Loucy (cell line): Measurements from ENCODE around the gene SWI5.
A peak's percentile ranks its signal among the peaks of the same experiment; 100 is the strongest.

Source experiments
- H2AFZ ChIP-seq: fragments of 200-600 bp; sonication (generic); 2 replicates; pipeline ENCODE4 v1.6.0; 2016; ENCODE audit warnings: antibody characterized with exemption, mild to moderate bottlenecking, low read length, moderate library complexity
- H3F3A ChIP-seq: fragments of 200-600 bp; 2 replicates; pipeline ENCODE4 v1.6.0; 2016; ENCODE audit warnings: antibody characterized with exemption, low read depth, mild to moderate bottlenecking
- H3K27me3 ChIP-seq: fragments of 200-600 bp; sonication (generic); 2 replicates; pipeline ENCODE4 v1.6.1; 2014; ENCODE audit warnings: low read length, mild to moderate bottlenecking; ENCODE audit not compliant: insufficient read depth, poor library complexity, severe bottlenecking
- H3K36me3 ChIP-seq: fragments of 200-600 bp; sonication (generic); 2 replicates; pipeline ENCODE4 v1.6.1; 2016; ENCODE audit warnings: low read length; ENCODE audit not compliant: insufficient read depth
- H3K4me1 ChIP-seq: fragments of 200-600 bp; sonication (generic); 2 replicates; pipeline ENCODE4 v1.5.1; 2014; ENCODE audit warnings: low read length, mild to moderate bottlenecking; ENCODE audit not compliant: insufficient read depth, poor library complexity, severe bottlenecking
- H3K4me2 ChIP-seq: fragments of 200-600 bp; sonication (generic); 2 replicates; pipeline ENCODE4 v1.6.0; 2014; ENCODE audit warnings: antibody characterized with exemption, low read length, low read depth, mild to moderate bottlenecking; ENCODE audit not compliant: poor library complexity, severe bottlenecking
- H3K4me3 ChIP-seq: fragments of 200-600 bp; sonication (generic); 2 replicates; pipeline ENCODE4 v1.5.1; 2014; ENCODE audit warnings: low read length, mild to moderate bottlenecking, mixed read lengths; ENCODE audit not compliant: poor library complexity, severe bottlenecking
- H3K79me2 ChIP-seq: fragments of 200-600 bp; sonication (generic); 2 replicates; pipeline ENCODE4 v1.6.1; 2014; ENCODE audit warnings: low read length; ENCODE audit not compliant: insufficient read depth
- H3K9ac ChIP-seq: fragments of 200-600 bp; sonication (generic); 2 replicates; pipeline ENCODE4 v1.6.0; 2014; ENCODE audit warnings: mild to moderate bottlenecking, low read depth, low read length, moderate library complexity; ENCODE audit not compliant: poor library complexity, severe bottlenecking
- H3K9me2 ChIP-seq: fragments of 200-600 bp; sonication (generic); replicated peaks from 2 replicates; pipeline ENCODE4 v1.6.1; 2016; ENCODE audit warnings: low read depth, low read length, mixed read lengths
- H3K9me3 ChIP-seq: fragments of 200-600 bp; sonication (generic); 2 replicates; pipeline ENCODE4 v1.6.1; 2014; ENCODE audit warnings: mild to moderate bottlenecking, antibody characterized with exemption, low read length, low read depth; ENCODE audit not compliant: insufficient read depth
- H4K20me1 ChIP-seq: fragments of 200-600 bp; sonication (generic); 2 replicates; pipeline ENCODE4 v1.6.0; 2014; ENCODE audit warnings: antibody characterized with exemption, low read length, mild to moderate bottlenecking; ENCODE audit not compliant: insufficient read depth, poor library complexity, severe bottlenecking
- CTCF ChIP-seq: fragments of 200-600 bp; sonication (generic); conservative IDR thresholded peaks from 2 replicates; pipeline ENCODE4 v1.5.1; 2014; ENCODE audit warnings: mild to moderate bottlenecking, antibody characterized with exemption, low read length
- EZH2phosphoT487 ChIP-seq: fragments of 200-600 bp; IDR thresholded peaks from 2 replicates; pipeline ENCODE4 v1.6.1; 2018; ENCODE audit warnings: antibody characterized with exemption, mild to moderate bottlenecking, moderate library complexity, borderline replicate concordance

Gene SWI5

GRCh38 chr9:128244091-128244836 is 31.8 kb upstream of the SWI5 start:
- Histone ChIP-seq H3K9ac (peak overlapping the region; percentile 65), H3K4me3 (peak overlapping the region; percentile 42), H3K4me1 (peaks cover 46% of the 10 kb centered on the region), H3F3A (no peaks in the 10 kb centered on the region), H3K9me3 (no peaks in the 10 kb centered on the region), H3K79me2 (no peaks in the 10 kb centered on the region), H2AFZ (no peak overlapping the region), H3K4me2 (peak overlapping the region; percentile 55), H3K27me3 (no peaks in the 10 kb centered on the region), H3K9me2 (no peaks in the 10 kb centered on the region), H3K36me3 (no peaks in the 10 kb centered on the region), H4K20me1 (no peaks in the 10 kb centered on the region)
- TF ChIP-seq CTCF = no peak
- TF ChIP-seq EZH2phosphoT487 = no peak

GRCh38 chr9:128244837-128245231 is 31.2 kb upstream of the SWI5 start:
- Histone ChIP-seq H3F3A (no peaks in the 10 kb centered on the region), H3K79me2 (no peaks in the 10 kb centered on the region), H4K20me1 (no peaks in the 10 kb centered on the region), H3K36me3 (no peaks in the 10 kb centered on the region), H3K9ac (peak overlapping the region; percentile 65), H3K9me2 (no peaks in the 10 kb centered on the region), H3K27me3 (no peaks in the 10 kb centered on the region), H3K4me3 (peak overlapping the region; percentile 42), H3K4me2 (peak overlapping the region; percentile 55), H3K9me3 (no peaks in the 10 kb centered on the region), H2AFZ (no peak overlapping the region), H3K4me1 (peaks cover 46% of the 10 kb centered on the region)
- TF ChIP-seq CTCF (no peak), EZH2phosphoT487 (no peak)

GRCh38 chr9:128245421-128246151 is 30.5 kb upstream of the SWI5 start:
- no peaks in the 10 kb centered on the region for H3K79me2 ChIP-seq
- H4K20me1 ChIP-seq = no peaks in the 10 kb centered on the region
- no peaks in the 10 kb centered on the region for H3K9me3 ChIP-seq
- peak overlapping the region; percentile 20; the same call in 1 of the 2 replicates for H2AFZ ChIP-seq
- H3K4me2 ChIP-seq = peak overlapping the region; percentile 55
- no peaks in the 10 kb centered on the region for H3K36me3 ChIP-seq
- no peaks in the 10 kb centered on the region for H3K9me2 ChIP-seq
- TF ChIP-seq EZH2phosphoT487 (no peak), CTCF (no peak)
- no peaks in the 10 kb centered on the region for H3K27me3 ChIP-seq
- H3K4me1 ChIP-seq = peaks cover 46% of the 10 kb centered on the region
- H3K4me3 ChIP-seq = peak overlapping the region; percentile 39
- peak overlapping the region; percentile 60 for H3K9ac ChIP-seq
- H3F3A ChIP-seq = no peaks in the 10 kb centered on the region
